GM12864 (cell line): ENCODE results near the gene ABI1.
"Not testable (repeated sequence)": the region's sequence is repeated elsewhere in the genome, so short reads cannot be mapped to it uniquely, and the experiment has no call there.

ENCODE experiments used
- DNase-seq: peaks from one replicate; pipeline ENCODE4 v3.0.0-alpha.2; 2011; ENCODE audit warnings: low read depth
- H3K4me3 ChIP-seq: 2 replicates; pipeline ENCODE4 v1.5.1; 2011; ENCODE audit warnings: mild to moderate bottlenecking, low read depth, low read length, control low read depth
- CTCF ChIP-seq: IDR thresholded peaks from 2 replicates; pipeline ENCODE4 v1.5.1; 2011; ENCODE audit warnings: low read depth, mild to moderate bottlenecking, moderate library complexity, low read length, control low read depth, inconsistent platforms; ENCODE audit errors: missing control alignments

ABI1 gene

GRCh38 chr10:26798298-26798697, 62.5 kb downstream of the ABI1 start:
- TF ChIP-seq CTCF: no peak
- H3K4me3 ChIP-seq: no peak overlapping the region
- DNase-seq: no peak

- no peak overlapping the region for H3K4me3 ChIP-seq
- no peak for TF ChIP-seq CTCF
- DNase-seq: no peak
Measured at GRCh38 chr10:26797340-26797739, 63.4 kb downstream of the ABI1 start.

- H3K4me3 ChIP-seq: no peak overlapping the region
- TF ChIP-seq CTCF: no peak
- no peak for DNase-seq
Measured at GRCh38 chr10:26792758-26793495, 67.8 kb downstream of the ABI1 start.

GRCh38 chr10:26790221-26790995, 70.3 kb downstream of the ABI1 start:
- no peak for TF ChIP-seq CTCF
- DNase-seq: no peak
- H3K4me3 ChIP-seq: no peak overlapping the region

- H3K4me3 ChIP-seq, DNase-seq: not testable (repeated sequence)
Measured at GRCh38 chr10:26789779-26790178, 71.0 kb downstream of the ABI1 start.

- no peak for DNase-seq
- TF ChIP-seq CTCF: no peak
- no peak overlapping the region for H3K4me3 ChIP-seq
Measured at GRCh38 chr10:26787362-26787761, 73.4 kb downstream of the ABI1 start.

GRCh38 chr10:26781797-26782196, 79.0 kb downstream of the ABI1 start:
- H3K4me3 ChIP-seq: no peak overlapping the region
- TF ChIP-seq CTCF: no peak
- DNase-seq: no peak
